HG02852 (cell line): Measurements from ENCODE around the gene ESD.
A peak's percentile ranks its signal among the peaks of the same experiment; 100 is the strongest.
"Not testable (repeated sequence)": the region's sequence is repeated elsewhere in the genome, so short reads cannot be mapped to it uniquely, and the experiment has no call there.

Experiments used
- ATAC-seq: cut with Tn5 transposase; IDR thresholded peaks from one replicate; pipeline ENCODE4 v1.9.1; 2021; ENCODE audit warnings: mild to moderate bottlenecking, moderate library complexity; ENCODE audit not compliant: unreplicated experiment

Gene ESD

DNA sequence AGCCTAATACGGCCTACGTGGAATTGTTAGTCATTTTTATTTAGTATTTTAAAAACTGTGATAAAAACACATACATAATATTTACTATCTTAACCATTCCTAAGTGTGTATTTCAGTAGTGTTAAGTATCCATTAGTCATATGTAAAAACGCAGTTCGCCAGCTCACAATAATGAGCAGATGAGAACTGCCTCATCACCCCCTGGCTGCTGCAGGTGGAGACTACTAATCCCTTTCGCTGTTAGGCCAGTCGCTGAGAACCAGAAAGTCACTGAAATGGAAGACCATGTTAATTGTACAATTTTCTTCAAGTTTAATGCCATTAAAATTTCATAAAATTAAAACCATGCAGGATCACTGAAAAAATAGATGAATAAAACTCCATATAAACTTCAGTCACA is 1.6 kb downstream of the ESD start:
- ATAC-seq = no peak

DNA sequence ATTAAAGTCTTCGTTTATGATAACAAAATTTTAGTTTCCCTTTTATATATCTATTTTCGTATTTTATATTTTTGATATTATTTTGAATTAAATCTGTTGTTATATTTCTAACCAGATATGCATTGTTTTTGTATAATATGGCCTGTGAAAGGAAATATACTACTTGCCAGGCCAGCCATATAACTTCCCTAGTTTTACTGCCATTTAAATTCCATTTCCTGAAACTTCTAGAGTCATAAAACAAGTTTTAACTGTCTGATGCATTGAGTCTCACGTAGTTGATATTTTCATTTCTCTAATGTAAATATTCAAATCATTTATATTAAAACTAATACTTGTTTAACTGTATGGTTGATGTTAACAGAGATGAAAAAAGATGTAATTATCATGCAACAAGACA is 13.5 kb downstream of the ESD start:
- ATAC-seq = no peak

DNA sequence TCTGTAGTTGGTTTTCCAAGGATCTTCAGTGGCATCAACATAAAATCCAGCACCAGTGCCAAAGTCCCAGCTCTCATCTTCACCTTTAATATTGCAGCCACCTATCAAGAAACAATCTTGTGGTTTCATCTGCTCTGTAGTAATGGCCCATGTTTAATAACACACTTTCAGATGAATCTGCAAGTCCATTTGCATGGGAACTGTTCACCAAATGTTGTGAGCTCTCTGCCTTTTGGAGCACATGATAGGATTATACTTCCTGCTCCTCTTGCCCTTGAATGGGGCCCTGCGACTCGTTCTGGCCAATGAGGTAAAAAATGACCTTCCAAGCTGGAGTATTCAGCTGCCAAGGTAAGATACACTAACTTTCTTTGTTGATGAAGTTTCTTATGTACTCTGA is 14.3 kb downstream of the ESD start:
- no peak for ATAC-seq

DNA sequence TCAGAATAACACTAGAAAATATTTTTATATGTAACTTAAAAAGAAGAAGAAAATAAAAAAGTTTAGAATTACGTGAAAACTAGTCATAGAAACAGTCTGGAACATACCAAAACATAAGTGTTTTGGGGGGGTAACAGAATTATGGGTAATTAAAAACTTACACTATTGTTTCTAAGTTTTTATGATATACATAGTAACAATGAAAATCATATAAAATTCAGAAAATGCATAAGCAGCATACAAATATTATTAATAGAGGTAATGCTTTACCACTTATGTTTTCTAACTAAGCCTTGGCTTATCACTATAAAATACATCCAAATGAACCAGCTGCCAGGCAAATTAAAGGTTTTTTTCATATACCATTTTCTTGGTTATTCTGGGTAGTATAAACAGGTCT is 14.9 kb downstream of the ESD start:
- ATAC-seq = no peak

DNA sequence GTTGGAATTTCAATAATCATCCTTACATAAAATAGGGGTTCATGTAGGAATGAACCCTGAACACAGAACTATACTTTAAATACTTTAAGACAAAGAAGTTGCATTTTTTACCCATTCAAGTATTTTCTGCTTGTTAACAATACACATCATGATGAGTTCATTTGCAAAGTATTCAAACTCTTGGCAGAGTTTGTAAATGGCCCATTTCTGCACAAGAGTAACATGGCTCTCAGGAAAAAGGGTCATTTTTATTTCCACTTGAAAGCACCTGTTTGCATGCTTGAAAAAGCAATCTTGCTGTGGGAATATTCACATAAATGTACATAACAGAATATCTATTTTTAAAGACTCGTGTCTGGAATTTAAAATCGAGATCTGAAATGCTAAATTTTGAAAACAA is 18.1 kb downstream of the ESD start:
- no peak for ATAC-seq

DNA sequence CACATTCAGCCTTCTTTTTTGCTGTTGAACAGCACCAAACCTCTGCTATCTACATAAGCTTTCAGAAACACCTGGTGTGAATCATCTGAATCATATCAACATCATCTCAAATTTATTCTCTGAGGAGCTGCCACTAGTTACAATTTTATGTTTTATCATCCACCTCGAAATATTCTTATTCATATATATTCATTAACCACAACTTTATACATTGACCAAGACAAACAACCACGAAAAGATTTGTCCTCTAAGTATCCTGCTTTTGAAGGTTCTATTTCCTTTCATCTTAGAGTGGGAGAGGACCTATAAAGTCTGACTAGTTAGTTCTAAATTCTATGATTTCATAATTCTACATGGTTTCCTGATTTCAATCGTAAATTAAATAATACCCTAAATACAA is 18.9 kb downstream of the ESD start:
- ATAC-seq = no peak

DNA sequence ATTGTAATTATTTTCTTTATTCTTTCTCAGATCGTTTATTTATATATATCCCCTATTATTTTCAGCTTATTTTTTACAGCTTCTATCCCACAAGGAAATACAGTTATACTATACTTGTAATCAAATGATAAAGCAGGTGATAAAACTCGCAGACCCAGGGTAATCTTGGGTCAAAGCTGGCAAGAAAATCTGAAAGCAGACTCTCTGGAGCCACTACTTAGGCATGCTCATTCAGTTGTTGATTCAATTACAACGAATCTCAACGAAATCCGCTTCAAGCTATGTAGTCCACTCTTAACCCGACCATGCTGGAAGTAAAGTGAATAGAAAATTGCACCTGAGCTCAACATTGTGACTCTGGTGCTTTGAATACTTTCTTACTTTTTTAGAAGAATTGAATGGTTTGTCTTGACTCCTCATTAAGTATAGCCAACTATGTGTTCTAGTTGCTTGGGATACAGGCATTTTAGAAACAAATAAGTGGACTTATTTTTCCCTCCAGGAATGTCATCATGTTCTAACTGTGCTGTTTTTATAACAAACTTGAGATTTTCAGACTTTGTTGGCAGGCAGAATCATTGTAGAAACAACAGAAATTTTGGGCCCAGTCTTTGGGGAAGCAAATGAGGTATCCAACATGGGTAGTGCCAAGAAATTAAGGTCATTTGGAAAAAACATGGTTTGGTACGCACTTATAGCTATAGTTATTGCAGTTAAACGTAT is 21.4 kb downstream of the ESD start:
- ATAC-seq = no peak

DNA sequence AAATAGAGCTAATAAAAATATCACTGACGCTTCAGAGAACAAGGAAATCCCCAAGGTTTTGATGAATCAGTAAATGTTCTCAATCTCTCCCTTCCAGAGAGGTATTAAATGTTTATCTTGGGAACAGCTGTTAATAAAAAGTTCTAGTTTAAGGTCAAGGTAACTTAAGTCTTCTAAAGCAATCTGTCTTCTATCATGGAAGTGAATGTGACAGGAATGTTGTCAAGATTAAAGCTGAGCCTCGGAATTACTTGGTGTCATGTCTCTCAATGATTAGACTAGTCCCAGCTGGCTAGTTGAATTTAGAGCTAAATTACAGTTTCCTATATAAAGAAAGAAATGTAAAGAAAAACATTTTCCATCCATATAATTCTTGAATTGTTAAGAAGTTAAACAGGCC is 23.4 kb downstream of the ESD start:
- ATAC-seq = no peak

GRCh38 chr13:46771693-46772092 is 25.3 kb downstream of the ESD start:
- no peak for ATAC-seq

- not testable (repeated sequence) for ATAC-seq
These were observed 27.0 kb downstream of the ESD start for GRCh38 chr13:46769925-46770324.

GRCh38 chr13:46761866-46762265 is 35.1 kb downstream of the ESD start:
- ATAC-seq = no peak

DNA sequence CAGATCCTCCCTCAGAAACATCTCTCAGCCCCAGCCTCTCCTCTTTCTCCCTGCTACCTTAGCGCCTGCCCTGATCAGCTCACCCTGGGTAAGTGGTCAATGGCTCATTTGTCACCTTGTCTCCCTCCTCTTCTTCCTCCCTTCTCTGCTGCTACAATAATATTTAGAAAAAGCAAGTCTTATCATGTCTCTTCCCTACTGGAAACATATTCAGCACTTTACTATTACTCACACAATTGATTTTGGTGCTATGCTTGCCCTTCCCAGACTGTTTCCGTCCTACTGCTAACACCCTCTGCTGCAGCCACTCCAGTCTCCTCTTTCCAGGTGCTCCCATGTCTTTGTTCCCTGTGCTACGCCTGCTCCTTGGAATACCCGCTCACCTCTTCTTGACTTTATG is 35.8 kb downstream of the ESD start:
- no peak for ATAC-seq

DNA sequence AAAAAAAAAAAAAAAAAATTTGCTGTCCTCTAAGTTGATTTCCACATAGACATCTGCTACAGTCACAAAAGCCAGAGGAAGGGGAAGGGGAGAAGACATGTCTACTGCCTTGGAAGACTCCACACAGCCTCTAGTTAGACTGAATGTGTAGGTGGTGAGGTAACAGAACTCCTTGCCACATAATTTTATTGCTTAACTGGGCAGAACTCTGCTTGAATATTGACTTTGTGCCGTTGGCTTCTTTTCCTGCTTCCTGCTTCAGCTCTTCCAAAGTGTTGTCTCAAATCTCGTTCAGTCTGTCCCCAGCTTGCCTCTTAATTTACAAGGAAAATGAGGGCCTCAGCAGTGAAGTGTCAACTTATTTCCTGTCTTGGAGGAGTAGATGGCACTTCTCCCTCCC is 37.1 kb downstream of the ESD start:
- ATAC-seq = no peak

GRCh38 chr13:46757640-46758039 is 39.3 kb downstream of the ESD start:
- ATAC-seq = no peak

DNA sequence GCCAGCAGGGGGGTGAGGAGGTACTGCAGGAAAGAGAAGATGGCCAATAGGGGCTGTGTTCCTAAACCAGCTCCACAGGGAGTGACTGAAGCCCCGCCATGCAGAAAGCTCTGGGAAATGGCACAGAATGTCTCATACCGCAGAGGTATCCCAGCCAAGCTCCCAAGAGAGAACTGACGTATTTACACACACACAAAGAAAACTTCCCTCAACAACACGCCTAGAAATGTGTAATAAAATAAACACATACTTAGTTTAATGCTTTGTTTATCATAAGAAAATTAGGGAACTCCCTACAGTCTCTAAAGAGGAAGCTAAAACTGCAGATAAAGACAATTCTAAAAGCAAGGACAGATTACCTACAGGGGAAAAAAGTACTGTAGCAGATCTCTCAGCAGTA is 40.0 kb downstream of the ESD start:
- ATAC-seq = no peak

GRCh38 chr13:46755508-46755907 is 41.5 kb downstream of the ESD start:
- ATAC-seq = not testable (repeated sequence)

DNA sequence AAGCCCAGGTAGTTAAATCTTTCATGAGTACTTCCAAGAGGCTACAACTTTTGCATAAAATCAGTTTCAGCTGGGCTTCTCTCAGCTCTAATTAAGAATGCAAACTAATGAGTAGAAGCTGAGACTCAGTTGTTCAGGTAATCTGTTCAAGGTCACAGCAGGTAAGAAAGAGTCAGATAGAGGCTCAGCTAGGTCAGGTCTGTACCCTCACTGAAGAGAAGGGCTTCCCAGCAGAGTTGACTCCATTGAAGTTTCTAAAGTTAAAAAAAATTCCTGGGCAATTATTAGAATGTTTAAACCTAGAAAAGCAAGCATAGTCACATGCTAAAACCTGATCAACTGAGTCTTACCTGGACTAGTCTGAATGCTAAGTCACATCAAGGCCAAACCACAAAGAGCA is 42.1 kb downstream of the ESD start:
- no peak for ATAC-seq

DNA sequence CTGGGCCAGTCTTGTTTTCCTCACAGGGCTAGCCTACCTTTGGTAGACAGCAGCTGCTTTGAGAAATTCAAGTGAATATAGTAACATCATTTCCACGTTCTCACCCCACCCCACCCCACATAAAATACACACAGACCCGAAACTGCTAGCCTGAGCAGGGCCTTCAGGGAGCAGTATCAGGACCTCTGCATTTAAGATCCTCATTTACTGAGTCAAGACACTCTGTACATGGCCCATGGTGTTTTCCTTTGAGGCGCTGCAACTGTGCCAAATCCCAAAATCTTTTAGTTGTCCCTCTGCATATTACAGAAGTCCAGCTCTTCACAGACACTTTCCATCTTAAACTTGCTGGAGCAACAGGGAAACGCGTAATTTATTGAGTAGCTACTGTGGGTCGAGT is 43.0 kb downstream of the ESD start:
- ATAC-seq = no peak

DNA sequence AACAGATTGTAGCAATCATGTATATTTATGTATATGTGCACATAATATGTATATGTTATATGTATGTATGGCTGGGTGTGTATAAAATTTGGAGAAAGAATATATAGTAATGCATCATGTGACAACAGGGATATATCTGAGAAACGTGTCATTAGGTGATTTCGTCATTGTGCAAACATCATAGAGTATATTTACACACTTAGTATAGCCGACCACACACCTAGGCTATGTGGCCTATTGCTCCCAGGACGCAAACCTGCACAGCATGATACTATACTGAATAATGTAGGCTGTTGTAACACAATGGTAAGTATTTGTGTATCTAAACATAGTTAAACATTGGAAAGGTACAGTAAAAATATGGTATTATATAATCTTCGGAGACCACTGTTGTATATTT is 43.8 kb downstream of the ESD start:
- ATAC-seq = no peak

DNA sequence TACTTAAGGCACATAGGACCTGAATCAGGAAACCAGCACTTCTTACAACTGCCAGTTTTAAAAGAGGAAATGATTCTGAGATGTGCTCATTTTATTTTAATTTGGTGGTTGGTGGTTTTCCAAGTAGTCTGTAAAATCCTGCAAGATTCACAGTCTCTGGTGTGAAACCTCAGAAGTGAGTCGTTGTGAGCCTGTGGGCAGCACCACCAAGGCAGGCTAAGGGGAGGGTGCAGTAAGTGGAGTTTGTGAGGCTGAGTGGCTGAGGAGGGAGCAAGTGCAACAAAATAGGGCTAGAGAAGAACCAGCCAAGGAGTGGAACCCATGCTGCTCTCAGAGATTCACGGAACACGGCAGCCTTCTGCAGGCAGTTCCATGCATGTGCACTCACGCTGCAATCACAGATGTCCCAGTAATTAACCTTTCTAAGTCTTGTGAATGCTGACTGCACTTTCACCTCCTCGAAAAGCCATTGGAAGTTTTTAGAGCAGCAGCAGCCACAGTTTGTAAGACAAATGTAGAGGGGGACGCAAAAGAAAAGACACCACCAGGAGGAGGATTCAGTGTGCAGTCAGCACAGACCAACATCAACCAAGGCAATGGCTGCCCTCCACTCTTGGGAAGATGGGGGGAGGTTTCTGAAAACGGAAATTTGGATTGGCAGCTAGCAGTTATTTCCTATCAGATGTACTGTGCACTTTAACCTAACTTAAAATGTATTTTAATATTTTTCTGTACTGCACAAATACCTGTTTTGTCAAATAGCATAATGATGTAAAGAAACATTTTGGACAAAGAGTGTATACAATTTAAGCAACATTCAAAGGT is 44.9 kb downstream of the ESD start:
- ATAC-seq = peak; percentile 84

GRCh38 chr13:46749951-46750350 is 47.0 kb downstream of the ESD start:
- no peak for ATAC-seq

- ATAC-seq = no peak
These were observed 48.7 kb downstream of the ESD start for GRCh38 chr13:46748300-46748699.
